Putamen (tissue), 1 donor: Measurements from ENCODE around the gene BMP8A.
"Not testable (repeated sequence)": the region's sequence is repeated elsewhere in the genome, so short reads cannot be mapped to it uniquely, and the experiment has no call there.

ENCODE experiments used
- DNase-seq: peaks from one replicate; pipeline ENCODE4 v3.0.0-alpha.2; 2016; ENCODE audit warnings: low spot score

Gene BMP8A

DNA sequence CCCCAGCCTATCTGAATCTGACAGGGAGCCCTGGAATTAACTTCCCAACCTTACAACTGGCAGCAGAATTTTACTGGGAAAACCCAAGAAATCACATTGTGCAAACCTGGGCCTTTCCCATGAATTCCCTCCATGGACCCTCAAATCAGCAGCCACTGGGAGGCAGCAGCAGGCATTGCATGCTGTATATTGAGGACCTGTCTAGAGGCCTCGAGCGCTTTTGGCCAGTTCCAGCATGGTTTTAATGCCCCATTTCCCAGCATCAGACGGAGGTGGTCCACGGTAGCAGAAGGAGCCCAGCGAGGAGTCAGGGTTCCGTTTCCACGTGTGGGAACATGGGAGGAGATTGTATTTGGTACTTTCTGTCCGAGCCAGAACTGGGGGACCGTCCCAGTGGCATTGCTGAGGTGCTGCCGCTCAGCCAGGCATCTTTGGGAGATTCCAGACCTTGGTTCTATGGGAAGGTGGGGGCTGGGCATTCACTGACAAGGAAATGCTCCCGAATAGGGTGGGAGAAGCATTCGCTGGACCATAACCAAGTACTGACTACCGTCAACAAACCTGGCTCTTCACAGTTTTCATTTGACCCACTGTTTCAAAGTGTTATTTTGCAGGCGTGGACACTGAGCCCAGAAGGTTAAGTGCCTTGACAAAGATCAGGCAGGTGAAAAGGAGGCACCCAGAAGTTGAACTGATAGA is 15.9 kb downstream of the BMP8A start:
- no peak for DNase-seq

DNA sequence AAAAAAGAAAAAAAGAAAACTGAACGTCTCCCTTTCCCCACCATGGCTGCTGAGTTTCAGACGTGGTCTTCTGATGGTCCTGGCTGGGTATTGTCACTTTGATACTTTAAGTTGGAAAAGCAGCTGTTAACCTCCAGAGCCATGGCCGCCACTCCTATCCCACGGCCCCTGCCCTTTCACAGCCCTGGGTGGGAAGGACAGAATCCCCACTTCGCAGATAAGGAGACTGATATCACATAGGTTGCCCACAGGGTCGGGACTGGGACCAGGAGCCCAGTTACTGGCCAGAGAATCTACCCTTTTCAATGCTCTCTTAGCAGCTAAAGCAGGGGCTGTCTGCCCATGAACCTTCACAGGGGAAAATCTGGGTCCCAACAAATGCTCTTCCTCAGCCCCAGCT is 16.8 kb downstream of the BMP8A start:
- no peak for DNase-seq

DNA sequence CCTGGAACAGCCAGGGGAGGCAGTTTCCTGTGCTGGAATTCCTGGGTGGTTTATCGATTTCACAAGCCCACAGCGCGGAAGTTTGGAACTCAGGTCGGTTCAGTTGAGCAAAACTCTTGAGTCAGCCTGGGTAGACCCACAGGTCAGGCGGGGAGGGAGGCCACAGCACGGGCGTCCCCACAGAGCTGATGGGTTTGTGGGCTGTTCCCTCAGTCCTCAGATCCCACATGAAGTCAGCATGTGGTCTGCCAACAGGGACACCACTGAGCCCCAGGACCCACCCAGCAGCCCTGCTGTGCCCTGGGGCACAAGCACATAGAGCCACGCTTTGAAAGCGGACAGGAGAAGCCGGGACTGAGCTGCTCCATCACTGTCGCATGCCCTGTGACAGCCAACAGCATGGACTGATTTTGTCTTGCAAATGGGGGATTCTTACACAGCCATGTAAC is 17.4 kb downstream of the BMP8A start:
- DNase-seq = no peak

DNA sequence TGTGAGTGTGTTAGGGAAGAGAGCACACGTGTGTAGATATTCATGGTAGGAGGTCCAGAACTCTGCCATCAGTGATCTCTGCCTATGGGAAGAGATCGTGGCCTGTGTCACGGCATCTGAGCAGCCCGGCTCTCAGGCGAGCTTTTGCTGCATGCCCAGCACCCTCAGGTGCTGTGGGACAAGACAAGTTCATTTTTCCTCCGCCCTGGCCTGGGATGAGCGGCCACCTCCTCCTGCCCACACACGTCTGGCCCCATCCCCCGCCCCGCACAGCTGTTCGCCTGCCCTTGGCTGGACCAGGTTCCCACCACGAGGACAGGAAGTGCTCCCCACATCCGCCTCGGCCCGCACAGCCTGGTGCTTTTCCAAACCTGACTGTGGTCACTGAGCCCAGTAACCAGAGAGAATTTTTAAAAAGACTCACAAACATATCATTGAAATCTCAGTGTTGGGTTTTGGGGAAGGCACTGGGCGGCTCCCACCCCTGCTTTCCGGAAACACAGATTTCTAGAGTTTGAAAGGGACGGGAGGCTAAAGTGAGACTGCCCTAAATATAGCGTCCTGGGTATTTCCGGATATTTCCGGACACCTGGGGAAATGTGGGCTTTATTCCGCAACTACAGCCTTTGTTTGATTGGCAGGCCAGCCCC is 18.0 kb downstream of the BMP8A start:
- no peak for DNase-seq

DNA sequence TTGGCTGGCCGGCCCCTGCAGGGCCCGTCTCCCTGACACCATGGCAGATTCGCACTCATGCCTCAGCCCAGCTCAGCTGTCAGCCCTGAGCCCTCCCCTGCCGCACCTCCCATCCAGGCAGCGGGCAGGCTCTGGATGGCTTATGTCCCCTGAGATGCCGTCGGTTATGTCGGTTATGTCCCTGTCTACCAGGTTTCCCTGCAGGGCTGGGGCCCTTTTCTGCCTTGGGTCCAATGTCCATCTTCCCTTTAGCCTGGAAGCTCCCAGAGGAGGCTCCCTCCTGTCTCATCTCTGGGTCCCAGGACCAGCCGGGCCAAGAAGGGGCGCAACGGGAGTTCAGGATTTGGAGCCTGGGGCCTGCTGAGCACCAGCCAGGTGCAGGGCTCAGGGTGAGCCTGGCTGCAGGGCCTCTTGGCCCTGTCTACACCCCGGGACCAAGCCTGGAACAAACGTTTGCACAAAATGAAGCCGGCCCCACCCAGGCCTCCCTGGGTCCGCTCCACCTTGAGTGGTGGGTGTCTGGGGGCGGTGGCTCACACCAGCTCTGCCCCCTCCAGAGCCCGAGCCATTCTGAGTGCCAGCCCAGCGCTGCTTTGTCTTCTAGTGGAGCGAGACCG is 19.2 kb downstream of the BMP8A start:
- DNase-seq = not testable (repeated sequence)

DNA sequence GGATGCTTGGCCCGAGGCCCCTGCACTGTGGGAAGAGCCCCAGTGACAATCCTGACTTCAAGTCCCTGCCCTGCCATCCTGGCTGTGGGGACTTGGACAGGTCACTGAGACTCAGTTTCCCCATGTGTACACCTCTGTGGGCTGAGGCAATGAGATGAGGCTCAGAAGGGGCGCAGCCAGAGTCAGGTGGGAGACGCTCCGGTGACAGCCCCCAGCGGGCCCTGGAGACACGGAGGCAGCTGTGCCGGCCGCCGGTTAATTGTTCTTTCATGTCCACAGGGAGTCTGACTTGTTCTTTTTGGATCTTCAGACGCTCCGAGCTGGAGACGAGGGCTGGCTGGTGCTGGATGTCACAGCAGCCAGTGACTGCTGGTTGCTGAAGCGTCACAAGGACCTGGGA is 20.0 kb downstream of the BMP8A start:
- DNase-seq = not testable (repeated sequence)

DNA sequence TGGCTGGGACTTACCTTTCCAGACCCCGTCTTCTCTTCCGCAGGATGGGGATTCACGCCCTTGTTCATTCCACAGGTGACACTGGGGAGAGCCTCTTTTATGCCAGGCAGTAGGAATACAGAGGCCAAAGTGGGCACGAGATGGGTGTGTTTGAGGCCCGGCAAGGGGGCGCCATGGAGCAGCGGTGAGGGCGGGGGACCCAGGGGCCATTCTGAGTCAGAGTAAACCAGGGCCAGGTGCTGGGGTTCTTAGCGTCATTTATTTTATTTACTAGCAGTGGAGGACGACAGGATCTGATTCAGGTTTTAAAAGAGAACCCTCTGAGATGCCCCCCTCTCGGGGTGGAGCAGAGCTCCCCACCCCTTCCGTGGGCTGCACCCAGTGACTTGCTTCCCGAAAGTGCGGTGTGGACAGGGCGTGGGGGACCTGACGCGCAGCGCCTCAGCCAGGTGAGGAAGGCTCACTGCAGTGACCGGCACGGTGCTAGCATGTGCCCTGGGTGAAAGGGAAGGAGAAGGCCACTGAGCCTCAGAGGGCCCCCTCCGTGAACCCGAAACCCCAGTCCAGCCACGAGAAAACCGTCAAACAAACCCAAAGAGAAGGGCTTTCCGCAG is 20.9 kb downstream of the BMP8A start:
- DNase-seq = not testable (repeated sequence)

DNA sequence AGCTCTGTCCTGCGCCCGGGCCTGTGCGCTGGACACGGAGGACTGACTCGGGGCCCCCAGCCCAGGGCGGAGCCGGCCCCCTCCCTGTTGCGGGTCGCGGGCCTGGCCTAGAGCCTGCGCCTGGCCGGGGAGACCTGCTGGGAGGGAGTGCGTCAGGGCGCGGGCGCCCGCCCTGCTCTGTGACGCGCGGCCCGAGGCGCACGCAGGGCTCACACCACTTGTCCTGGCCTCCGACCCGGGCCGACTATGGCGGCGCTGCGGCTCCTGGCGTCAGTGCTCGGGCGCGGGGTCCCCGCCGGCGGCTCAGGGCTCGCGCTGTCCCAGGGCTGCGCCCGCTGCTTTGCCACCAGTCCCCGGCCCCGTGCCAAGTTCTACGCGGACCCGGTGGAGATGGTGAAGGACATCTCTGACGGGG is 23.3 kb downstream of the BMP8A start:
- DNase-seq = not testable (repeated sequence)

DNA sequence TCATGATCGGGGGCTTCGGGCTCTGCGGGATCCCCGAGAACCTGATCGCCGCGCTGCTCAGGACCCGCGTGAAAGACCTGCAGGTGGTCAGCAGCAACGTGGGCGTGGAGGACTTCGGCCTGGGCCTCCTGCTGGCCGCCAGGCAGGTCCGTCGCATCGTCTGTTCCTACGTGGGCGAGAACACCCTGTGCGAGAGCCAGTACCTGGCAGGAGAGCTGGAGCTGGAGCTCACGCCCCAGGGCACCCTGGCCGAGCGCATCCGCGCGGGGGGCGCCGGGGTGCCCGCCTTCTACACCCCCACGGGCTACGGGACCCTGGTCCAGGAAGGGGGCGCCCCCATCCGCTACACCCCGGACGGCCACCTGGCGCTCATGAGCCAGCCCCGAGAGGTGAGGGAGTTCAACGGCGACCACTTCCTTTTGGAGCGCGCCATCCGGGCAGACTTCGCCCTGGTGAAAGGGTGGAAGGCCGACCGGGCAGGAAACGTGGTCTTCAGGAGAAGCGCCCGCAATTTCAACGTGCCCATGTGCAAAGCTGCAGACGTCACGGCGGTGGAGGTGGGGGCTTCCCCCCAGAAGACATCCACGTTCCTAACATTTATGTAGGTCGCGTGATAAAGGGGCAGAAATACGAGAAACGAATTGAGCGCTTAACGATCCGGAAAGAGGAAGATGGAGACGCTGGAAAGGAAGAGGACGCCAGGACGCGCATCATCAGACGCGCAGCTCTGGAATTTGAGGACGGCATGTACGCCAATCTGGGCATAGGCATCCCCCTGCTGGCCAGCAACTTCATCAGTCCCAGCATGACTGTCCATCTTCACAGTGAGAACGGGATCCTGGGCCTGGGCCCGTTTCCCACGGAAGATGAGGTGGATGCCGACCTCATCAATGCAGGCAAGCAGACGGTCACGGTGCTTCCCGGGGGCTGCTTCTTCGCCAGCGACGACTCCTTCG is 24.0 kb downstream of the BMP8A start:
- DNase-seq = not testable (repeated sequence)

DNA sequence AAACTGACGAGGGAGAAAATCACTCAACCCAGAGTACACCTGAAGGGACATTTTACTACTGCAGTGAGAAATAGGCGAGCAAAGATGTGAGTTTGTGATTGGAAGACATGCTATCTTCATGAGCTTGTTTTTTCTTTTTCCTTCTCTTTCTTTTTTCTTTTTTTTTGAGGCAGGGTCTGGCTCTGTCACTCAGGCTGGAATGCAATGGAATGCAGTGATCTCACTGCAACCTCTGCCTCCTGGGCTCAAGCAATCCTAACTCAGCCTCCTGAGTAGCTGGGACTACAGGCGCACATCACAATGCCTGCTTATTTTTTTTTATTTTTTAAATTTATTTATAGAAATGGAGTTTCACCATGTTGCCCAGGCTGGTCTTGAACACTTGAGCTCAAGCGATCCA is 25.4 kb downstream of the BMP8A start:
- DNase-seq = not testable (repeated sequence)

DNA sequence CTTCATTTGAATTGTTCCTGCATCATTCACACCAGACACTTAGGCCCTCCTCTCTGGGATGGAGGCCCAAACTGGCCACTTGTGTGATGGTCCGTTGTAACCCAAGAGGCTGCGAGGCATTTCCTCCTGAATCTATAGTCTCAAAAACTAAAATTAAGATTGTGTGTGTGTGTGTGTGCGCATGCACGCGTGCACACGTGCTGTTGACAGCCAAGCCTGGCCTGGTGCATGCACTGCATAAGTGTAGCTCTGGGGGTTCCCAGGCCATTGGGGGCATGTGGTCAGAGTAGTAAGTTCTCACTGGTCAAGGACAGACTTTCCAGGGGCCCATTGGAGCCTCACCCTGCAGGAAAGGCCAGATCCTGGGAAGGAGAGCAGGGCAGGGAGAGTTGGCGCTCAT is 26.5 kb downstream of the BMP8A start:
- DNase-seq = not testable (repeated sequence)

DNA sequence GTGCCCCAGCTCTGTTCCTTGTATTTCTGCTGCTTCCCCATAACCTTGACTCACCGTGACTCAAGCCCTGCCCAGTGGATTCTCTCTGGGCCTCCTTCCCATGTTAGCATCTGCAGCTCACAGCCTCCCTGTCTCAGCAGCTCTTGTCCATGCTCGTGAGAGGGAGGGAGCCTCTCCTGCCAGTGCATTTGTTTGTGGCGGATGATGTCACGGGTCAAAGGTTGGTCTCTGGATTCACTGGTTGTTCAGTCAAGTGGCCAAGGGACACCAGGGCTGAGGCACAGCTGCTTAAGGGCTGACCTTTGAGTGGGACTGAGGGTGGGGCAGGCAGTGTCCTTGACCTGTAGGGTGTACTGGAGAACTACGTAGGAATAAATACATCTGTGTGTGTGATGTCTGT is 27.9 kb downstream of the BMP8A start:
- not testable (repeated sequence) for DNase-seq

DNA sequence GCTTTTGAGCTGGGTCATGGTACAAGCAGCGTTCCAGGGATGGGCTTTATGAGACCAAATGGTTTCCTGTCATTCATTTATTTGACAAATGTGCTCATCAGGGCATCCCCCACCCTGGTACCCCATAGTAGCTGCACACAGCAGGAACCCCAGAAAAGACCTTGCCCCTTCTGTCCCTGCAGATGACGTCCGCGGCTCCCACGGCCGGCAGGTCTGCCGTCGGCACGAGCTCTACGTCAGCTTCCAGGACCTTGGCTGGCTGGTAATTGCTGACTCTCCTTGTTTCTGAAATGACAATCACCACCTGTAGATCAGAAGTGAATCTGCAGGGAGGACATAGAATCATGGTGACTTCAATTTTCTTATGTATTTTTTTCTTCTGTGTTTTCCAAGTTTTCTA is 30.8 kb downstream of the BMP8A start:
- not testable (repeated sequence) for DNase-seq

DNA sequence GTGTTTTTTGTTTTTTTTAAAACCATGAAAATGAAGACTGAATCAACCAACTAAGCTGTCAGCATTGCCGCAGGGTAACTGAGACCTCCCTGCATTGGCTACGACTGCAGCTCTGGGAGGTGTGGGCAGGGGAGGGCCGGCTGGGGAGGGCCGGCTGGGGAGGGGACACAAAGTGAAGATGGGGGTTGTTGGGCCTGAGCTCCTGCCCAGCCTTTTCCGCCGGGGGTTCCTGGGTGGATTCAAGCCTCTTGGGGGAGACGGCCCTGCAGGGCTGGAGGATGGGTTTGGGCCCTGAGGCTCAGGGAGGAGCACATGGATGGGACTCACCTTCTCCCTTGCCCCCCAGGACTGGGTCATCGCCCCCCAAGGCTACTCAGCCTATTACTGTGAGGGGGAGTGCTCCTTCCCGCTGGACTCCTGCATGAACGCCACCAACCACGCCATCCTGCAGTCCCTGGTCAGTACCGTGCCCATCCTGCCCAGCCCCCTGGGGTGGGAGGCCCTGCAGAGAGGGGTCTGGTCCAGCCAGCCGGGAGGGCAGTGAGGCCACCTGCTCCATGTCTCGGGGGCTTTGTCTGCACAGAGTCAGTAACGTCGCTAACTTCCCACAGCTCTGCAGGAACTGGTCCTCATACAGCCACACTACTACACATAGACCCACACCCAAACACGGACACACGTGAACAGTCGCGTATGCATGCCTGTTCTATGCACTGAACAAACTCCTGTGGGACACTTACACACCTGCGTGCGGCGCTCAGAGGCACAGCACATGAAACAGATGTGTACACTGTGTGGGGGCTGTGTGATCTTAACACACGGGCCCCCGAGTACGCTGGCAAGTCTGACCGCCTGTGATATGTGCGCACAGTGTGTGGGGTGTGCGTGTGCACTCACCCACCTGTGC is 31.5 kb downstream of the BMP8A start:
- DNase-seq = no peak

DNA sequence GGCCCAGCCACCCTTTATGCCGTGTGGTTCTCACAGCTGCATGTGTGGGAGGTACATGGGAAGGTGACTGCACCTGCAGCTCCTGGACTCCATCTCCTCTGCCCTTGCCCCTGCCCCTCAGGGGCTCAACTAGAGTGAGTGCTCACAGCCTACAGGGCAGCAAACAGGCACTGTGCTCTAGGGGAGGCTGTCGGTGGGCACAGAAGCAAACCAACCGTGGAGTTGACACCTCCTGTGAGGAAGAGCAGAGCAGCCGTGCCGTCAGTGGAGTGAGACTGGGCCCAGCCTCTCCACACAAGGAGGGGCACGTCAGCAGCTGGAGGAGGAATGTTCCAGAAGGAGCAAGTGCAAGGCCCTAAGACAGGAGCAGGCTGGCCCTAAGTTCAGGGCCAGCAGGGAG is 32.7 kb downstream of the BMP8A start:
- no peak for DNase-seq

DNA sequence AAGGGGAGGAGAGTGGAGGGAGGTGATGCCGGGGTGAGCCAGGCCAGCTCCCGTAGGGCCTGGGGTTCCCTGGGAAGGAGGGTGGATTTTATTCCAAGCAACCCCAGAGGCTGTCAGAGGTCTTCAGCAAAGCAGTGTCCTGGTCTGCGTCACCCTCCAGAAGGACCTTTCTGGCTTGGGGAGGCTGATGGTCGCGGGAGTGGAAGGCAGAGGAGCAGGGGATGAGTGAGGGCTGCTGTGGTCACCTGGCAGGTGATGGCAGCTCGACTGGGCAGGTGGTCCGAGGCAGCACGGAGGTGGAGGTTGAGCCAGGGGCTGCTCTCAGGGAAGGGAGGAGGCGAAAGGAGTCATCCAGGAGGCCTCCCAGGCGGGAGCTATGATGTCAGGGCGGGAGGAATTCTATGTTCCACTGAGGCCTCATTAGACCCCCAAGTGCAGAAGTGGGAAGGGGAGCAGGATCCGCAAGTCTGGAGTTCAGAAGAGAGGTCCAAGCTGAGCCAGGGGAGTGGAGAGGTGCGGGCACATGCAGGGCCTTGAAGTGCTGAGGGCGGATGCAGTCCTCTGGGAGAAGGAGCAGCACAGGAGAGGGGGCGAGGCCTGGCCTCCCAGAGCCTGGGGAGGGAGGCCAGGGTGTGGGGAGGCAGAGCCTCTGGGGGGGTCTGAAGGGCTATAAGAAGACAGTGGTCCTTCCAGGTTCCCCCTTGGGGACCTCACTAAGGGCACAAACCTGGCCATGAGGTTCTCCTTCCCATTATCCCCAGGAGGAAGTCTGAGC is 33.3 kb downstream of the BMP8A start:
- DNase-seq = no peak

DNA sequence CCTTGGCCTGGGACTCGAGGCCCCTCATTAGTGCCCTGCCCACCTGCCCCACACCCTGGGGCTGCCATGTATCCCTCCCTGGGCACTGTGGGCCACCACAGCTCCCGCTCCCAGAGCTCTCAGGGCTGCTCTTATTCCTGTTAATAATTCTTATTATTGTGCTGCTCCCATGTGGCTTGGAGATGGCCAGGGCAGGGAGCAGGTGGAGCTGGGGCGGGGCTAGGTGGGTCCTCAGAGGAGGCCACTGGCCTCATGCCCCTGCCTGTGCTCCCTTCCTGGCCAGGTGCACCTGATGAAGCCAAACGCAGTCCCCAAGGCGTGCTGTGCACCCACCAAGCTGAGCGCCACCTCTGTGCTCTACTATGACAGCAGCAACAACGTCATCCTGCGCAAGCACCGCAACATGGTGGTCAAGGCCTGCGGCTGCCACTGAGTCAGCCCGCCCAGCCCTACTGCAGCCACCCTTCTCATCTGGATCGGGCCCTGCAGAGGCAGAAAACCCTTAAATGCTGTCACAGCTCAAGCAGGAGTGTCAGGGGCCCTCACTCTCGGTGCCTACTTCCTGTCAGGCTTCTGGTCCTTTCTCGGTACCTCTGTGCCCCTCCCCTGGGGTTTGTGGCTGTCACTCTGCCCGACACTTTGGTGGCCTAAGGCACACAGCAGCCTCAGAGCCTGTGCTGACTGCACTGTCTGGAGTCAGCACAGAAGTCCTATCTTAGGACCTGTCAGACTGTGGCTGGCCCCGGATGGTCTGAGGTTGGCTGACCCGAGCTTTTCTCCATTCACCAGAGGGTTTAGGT is 34.1 kb downstream of the BMP8A start:
- DNase-seq = no peak

DNA sequence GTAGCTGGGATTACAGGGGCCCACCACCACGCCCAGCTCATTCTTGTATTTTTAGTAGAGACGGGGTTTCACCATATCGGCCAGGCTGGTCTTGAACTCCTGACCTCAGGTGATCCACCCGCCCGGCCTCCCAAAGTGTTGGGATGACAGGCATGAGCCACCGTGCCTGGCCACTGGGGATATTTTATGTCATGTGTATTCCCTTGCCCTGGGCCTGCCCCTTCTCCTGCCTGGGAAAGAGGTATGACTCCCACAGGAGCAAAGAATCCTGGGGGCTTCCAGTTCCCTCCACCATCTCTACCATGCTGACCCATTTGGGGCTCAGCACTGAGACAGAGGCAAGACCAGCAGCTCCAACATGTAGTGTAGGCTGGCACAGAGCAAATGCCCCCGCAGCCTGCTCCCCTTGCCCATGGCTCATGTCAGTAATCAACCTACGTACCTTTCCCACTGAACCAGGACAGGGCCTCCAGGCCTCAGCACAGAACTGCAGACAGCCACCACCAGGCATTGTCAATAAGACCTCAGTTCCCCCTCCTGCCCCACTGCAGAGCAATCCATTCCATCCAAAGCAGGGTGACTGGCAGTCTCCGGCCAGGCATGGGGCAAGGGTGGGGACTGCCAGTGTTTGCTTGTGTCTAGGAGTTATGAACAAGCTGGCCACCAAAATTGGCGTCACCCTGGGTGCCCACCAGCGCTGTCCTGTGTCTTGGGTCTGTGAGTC is 35.2 kb downstream of the BMP8A start:
- no peak for DNase-seq
